ENCODE results near the gene BIVM.
"Not testable (repeated sequence)": the region's sequence is repeated elsewhere in the genome, so short reads cannot be mapped to it uniquely, and the experiment has no call there.

The BIVM gene, protein sequence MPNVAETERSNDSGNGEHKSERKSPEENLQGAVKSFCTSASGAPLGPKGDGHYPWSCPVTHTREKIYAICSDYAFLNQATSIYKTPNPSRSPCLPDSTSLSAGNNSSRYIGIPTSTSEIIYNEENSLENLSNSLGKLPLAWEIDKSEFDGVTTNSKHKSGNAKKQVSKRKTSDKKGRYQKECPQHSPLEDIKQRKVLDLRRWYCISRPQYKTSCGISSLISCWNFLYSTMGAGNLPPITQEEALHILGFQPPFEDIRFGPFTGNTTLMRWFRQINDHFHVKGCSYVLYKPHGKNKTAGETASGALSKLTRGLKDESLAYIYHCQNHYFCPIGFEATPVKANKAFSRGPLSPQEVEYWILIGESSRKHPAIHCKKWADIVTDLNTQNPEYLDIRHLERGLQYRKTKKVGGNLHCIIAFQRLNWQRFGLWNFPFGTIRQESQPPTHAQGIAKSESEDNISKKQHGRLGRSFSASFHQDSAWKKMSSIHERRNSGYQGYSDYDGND

DNA sequence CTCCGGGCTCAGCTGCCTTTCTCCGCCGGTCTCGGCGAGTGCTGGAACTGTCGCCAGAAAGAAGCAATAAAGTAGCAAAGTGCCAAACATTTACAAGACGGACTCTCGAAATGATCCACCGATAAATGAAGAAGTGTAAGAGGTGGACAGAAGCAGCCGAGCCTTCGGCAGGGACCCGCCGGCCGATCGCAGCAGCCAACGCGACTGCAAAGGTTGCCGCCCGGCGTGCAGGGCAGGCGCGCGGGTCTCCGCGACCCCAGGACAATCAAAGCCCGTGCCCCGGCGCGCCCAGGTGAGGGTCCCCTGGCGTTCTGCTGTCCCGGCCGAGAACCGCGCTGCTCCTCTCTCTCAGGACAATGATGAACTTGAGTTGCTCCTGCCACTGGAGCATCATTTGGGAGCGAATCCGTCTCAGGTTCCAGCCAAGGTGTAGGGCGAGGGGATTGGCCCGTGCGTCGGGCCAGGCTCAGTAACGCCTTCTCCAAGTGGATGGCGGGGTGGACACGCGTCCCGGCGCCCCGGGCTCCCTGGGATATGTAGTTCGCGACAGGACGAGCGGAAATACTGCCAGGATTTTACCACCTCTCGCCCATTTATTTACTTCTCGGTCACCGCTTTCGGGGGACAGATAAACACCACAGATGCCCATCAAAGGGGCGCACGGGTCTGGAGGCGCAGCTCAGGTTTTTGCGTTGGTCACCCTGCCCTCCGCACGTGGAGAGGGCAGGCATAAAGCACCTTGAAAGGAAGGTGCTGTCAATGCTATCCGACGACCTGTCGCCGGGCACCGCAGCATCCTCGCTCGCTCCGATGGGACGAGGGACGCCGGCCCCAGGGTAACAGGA is at the start of gene BIVM, which contains the start of gene POGLUT2:
Gene BIVM (plus strand): TSS at position 539 of the 845 bp plus-strand sequence. CDS start 8,149 bp downstream, outside the sequence.
Gene POGLUT2 (minus strand): TSS at position 396 of the 845 bp plus-strand sequence. CDS start 306 bp downstream, at position 90.
- DNase-seq: peak; percentile 88

DNA sequence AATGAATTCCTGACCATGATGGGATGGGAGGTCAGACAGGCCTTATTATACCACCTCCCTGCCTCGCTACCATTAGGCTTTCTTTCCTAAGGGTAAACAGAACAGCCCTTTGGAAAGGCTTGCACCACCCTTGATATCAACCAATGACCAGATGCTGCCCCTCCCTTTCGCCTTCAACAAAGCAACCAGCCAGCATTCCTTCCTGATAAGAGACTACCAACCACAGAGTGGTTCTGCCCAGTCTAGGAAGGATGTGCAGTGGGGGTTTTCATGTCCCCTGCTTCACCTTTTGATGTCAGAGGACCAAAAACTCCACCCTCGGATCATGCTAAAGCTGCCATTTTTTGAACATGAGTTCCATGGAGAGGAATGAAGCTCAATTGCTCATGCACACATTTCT is 47.0 kb upstream of the BIVM start:
- no peak for DNase-seq

DNA sequence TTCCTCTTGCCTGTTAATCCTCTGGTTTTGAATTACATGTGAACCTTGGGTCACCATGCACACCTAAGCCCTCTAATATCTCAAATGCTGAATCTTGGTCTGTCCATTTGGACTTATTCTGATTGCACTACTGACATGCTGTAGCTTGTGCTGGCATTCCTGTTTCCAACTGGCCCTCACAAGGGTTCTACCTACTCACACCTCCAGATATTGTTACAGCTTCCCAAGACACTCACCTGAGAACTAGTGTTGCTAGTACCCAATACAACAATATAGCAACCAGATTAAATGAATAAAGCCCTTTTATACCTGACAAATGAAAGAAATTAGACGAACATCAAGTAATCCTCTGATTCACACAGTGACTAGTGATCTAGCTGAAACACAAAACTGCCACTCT is 41.9 kb upstream of the BIVM start:
- DNase-seq: no peak

DNA sequence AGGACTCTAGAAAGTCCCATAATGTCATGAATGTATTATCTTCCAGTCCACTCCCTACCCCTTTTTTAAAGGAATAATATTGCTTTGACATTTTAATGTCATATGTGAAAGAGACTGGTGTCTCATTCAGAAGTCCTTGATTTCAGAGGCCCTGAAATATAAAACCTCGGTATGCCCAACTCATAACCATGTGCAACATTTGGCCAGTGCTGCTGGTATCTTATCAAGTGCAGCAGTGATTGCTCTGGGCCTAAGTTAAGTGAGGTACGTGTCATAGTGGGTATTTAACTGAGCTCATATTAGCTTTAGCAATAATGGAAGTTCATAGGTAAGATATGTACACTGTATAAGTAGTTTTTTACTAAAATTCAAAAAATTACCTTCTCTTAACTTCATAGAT is 40.1 kb upstream of the BIVM start:
- no peak for DNase-seq

DNA sequence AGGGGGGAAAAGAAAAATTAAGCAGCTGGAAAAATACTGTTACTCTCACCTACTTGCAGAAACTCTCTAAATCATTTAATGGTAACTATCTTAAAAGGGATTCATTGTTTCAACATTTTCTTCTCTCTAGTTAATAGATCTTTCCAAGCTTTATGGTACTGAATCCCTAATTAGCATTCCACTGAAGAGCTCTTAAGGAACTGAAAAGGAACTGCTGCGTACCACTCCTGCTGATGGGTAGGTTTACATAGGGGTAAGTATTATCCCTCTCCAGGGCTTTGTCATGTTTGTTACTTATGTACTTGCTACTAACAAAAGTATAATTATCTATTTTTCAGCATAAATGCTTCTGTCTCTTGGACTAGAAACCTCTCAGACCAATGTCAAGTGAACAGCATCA is 37.8 kb upstream of the BIVM start:
- no peak for DNase-seq

DNA sequence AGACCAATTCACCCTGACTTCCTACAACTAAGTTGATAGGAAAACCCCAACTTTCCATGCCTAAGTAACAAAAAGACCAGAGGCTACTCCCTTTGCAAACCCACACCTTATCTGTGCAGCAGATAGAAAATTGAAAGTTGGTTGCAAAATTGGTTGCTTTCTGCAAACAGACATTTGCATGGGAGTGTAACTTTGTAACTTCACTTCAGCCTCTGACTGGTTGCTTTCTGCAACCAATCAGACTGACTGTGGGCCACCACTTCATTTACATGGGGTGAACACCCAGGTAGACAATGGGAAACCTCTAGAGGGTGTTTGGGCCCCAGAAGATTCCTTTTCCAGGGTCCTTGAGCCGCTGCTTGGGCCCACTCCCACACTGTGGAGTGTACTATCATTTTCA is 35.2 kb upstream of the BIVM start:
- DNase-seq: no peak

DNA sequence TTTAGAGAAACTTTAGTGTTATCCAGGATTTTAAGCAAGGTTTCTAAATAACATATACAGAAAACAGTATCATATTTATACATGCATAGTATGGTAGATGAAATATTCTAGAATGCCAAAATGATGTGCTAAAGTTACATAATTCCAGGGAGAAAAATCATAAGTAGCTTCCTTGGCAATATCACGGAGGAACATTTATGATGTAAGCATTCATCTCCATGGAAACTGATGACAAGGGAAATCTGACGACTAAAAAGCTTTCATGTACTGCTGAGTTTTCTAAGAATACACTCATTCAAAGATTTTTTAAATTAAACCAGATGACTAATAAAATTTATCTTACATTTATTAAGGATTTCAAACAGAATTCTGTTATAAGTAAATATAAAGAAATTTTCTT is 30.0 kb upstream of the BIVM start:
- DNase-seq: no peak

DNA sequence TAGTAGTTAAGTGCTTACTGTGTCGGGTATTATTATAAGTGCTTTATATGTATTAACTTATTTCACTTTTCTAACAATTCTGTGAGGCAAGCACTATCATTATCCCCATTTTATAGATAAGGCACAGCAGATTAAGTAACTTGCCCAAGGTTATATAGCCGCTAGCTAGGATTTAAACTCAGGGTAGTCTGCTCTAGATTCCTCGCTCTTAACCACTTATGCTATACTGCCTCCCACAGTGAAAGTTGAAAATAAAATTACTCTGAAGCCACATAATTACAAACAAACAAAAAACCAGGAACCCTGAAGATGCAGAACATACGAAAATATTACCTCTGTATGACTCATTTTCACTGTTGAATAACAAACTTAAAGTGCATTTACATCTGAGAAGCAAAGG is 29.2 kb upstream of the BIVM start:
- DNase-seq: no peak

DNA sequence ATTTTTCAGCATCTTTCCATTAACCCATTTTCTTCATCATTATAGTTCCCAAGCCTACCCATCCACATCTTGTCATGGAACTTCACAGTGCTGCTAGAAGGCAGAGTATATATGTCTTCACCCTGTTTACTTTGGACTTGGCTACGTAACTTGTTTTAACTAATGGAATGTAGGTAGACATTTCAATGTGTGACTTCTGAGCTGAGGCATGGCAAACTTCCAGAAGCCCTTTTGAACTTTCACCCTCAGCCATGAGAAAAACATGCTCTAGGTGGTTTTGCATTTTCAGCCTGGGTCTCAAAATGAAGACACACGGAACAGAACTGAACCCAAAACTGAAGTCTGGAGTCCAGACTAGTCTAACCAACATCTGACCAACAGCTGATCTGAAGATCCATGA is 28.5 kb upstream of the BIVM start:
- DNase-seq: no peak

DNA sequence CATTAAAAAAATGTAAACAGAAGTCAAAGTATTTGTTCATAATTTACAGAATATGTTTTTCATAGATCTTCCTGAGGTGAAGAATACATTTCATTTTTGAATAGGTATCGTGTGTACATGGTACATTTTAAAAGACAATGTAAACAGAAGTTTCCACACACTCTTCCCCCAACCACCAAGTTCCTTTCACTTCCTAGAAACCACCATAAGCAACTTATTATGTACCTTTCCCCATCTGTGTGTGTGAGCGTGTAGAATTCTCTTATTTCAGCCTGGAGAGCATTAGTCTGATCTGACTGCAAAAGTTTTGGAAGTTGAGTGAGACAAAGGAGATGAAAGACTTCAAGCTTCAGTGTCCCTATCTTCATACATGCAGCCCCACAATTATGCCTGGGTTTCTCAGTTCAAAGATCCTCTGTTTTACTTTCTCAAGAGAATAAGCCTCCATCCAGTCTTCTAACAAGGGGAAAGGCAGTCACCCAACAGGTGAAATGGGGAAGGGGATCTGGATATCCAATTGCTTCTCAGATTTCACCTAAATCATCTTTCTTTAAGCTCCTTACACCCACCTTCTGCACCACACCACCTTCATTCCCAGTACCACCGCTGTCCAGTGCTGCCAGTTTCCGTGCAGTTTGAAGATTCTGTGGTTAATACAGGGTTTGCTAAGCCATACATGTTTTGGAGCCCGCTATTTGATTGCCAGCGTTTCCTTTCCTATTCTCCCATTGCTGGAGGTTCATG is 27.4 kb upstream of the BIVM start:
- no peak for DNase-seq

DNA sequence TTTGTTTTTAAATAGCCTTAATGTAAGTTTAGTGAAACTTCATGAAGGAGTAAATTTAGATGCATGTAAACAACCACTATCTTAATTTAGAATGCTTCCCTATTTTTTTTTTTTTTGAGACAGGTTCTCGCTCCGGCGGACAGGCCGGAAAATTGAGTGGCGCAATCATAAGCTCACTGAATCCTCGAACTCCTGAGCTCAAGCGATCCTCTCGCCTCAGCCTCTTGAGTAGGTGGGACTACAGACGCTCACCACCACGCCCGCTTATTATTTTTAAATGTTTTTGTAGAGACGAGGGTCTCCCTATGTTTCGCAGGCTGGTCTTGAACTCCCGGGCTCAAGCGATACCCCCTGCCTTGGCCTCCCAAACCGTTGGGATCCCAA is 26.9 kb upstream of the BIVM start:
- DNase-seq: no peak

DNA sequence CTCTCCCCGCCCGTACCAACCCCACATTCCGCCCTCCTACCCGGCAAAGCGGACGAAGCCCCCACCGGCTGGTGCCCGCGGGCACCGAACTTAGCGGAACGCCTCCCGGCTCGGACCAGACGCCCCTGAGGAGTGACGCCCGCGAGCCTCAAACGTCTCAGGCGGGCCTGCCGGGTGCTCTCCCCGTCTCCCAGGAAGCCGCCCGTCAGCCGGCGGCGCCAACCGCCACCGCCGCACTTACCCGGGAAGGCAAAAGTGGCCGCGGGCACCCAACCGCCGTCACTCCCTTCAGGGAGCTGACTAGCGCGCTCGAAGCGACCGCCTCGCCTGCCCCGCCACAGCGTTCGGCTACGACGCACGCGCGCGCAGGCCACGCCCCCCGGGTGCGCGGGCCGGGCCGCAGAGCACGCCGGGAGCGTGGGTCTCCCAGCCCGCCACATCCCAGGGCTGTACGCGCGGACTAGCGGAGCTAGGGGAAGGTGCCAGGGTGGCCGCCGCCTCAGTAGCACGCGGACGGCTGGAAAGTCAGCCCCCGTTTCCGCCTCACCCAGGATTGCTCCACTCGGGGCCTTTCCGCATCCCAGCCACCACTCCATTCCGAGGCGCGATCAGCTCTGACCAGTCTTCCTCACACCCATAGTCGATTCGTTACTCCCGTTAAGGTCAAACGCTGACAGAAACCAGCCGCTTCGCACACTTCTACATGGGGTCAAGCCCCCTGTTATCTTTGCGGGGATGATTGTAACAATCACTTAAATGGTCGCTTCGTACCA is 25.3 kb upstream of the BIVM start, which contains the start of gene TEX30:
Gene TEX30 (minus strand): TSS at position 346 of the 773 bp plus-strand sequence. CDS start 3,760 bp downstream, outside the sequence.
- peak; percentile 71 for DNase-seq

DNA sequence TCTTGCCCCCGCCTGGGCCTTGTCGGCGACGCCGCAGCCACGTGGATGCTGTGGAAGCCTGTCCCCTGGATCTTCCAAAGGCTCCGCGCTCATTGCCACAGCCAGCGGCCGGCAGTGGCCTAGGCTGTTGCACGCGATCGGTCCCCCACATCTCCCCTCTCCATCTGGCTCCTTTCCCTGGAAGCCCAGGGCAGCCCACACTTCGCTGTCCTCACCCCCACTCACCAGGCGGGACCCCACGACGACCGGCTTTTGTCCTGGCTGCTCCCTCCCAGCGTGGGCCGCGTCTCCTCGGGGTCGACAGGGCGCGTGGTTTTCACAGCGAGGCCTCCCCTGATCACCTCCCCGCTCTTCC is 24.7 kb upstream of the BIVM start:
- no peak for DNase-seq

DNA sequence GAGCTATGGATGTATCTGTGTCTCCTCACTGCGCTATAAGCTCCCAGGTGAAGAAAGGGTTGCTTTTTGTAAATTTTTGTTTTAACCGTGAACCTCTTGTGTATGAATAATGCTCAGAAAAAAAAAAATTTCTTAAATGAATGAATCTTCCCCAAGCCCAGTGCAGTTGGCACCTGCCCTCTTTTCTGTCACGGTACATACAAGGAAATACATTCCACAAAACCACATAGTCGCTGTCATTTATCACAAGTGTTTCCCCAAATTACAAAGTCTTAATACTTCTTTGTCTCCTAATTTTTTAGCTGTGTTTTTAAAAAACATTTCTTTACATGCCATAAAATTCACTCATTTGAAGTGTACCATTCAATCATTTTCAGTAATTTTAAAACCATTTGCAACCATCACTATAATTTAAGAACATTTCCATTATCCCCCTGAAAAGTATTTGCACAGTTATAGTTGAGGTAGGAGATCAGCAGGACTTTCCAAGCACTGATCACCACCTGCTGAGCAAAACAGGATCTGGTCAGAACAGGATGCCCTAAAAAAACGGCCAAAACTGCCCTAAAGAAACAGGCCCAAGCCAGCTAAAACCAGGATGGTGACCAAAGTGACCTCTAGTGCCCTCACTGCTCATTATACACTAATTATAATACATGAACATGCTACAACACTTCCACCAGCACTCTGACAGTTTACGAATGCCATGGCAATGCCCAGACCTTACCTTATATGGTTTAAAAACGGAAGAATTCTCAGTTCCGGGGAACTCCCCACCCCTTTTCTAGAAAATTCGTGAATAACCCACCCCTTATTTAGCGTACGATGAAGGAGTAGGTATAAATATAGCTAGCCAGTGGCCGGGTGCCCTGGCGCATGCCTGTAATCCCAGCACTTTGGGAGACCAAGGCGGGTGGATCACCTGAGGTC is 24.1 kb upstream of the BIVM start:
- DNase-seq: no peak

DNA sequence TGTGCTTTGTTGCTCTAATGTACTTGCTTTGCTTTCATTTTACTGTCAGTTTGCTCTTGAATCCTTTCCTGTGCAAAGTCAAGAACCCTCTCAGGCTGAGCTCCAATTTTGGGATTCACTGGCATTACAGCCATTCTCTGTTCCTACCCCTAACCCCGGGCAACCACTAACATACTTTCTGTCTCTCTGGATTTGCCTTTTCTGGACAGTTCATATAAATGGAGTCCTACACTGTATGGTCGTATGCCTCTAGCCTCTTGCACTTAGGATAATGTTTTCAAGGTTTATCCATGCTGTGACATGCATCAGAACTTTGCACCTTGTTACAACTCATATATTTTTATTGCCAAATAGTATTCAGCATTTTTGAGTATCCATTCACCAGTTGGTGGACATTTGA is 22.6 kb upstream of the BIVM start:
- DNase-seq: no peak

DNA sequence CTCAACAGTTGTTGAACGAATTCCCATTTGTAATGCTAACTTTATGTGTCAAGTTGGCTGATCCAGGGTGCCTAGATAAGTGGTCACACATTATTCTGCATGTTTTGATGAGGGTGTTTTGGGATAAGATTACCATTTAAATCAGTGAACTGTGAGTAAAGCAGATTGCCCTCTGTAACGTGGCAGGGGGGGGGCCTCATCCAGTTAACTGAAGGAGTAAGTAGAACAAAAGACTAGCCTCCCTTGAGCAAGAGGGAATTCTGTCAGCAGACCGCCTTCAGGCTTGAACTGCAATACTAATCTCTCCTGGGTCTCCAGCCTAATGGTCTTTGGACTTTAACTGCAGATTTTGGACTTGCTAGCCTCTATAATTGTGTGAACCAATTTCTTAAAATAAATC is 21.2 kb upstream of the BIVM start:
- DNase-seq: no peak

DNA sequence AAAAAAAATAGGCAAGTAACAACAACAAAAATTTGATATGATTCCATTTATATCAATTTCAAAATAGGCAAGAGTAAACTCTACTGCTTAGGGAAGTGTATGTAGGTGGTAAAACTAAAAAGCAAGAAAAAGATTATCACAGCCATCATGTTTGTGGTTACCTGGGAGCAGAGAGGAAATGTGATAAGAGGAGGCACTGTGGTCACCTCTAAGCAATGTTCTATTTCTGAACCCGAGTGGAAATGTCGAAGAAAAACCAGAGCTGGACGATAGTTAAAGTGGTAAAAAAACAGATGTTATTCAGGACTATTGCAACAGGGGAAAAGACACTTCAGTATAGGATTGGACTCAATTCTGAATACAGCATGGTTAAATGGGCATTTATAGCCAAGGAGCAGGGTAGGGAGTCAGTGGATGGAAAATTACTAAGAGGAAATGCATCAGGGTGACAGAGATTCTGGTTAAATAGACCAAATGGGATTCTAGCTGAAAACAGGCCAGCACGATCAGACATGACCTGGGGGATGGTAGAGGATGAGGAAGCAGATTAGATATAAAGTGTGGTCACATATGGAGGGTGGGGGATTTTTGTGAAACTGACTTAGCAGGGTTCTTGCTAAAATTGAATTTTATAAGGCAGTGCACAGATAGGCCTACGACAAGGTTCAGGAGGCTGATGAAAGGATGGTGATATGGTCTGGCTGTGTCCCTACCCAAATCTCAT is 19.3 kb upstream of the BIVM start:
- DNase-seq: no peak

DNA sequence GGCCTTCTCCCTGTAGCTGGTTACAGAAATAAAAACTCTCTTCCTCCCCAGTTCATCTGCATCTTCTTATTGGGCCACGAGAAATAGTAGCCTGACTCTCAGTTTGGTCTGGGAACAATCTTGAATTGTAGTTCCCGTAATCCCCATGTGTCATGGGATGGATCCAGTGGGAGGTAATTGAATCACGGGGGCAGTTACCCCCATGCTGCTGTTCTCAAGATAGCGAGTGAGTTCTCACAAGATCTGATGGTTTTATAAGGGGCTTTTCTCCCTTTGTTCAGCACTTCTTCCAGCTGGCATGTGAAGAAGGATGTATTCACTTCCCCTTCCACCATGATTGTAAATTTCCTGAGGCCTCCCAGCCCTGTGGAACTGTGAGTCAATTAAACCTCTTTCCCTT is 18.3 kb upstream of the BIVM start:
- DNase-seq: not testable (repeated sequence)

DNA sequence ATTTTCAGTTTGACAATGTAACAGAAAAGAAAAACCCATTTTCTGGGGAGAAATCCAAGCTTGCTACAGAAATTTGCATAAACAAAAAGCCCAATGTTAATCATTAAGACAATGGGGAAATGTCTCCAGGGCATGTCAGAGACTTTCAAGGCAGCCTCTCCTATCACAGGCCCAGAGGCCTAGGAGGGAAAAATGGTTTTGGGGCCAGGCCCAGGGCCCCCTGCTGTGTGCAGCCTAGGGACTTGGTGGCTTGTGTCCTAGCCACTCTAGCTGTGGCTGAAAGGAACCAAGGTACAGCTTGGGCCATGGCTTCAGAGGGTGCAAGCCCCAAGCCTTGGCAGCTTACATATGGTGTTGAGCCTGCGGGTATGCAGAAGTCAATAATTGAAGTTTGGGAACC is 17.3 kb upstream of the BIVM start:
- no peak for DNase-seq

DNA sequence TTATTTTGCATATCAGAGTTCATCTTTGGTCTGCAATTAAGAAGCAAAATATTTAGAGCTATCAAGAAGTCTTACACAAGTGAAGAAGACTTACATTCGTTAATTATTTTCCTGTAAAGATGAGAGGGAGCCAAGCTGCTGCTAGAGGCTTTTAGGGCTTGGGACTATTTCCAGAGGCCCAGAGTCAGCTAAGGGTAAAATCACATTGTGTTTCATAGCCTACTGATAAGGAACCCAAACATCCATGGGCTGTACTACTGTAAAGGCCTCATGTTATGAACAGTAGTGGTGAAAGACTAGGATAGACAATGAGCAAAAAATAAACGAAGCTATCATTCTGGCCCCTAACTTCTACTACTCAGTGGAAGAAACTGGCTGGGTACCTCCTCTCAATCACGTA is 14.4 kb upstream of the BIVM start:
- DNase-seq: no peak
